ENCODE measurements around the gene MAMSTR. TPM values are rescaled to one million over a fixed set of nuclear protein-coding genes. Genes with fewer than 3 reads are reported as not detected.
A peak's percentile ranks its signal among the peaks of the same experiment; 100 is the strongest.

Gene MAMSTR
- total and polyA plus RNA-seq, 8 donors = 0.46 to 3.6 (median 1.5) TPM; not detected in 3

DNA sequence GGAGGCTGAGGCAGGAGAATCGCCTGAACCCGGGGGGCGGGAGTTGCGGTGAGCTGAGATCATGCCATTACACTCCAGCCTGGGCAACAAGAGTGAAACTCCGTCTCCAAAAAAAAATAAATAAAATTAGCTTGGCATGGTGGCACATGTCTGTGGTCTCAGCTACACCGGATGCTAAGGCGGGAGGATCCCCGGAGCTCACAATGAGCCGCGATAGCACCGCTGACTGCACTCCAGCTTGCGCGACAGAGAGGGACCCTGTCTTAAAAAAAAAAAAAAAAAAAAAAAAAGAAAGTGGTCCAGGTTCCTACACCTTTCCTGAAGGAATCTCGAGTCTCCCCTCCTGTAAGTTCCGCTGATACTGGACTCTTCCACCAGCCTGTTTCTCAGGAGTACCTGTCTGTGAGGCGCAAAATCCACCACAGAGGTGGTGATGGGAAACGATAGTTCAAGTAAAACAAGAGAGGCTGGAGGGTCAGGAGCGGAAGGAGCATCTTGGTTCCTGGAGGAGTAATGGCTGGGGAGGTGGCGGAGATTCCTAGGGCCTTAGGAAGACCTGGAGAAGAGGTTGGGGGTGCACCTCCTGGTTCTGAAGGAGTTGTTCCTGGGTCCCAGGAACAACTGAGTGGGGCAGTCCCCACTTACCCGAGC, 32.4 kb upstream of the MAMSTR start:
- DNase-seq = no peak
- Histone ChIP-seq H3K4me3 (peak overlapping the region; percentile 48 to 58 (median 54)), H3K27ac (peak overlapping the region; percentile 81 to 89 (median 86)), H3K9me3 (no peaks in the 10 kb centered on the region), H3K36me3 (peaks cover 0 to 9% (median 0%) of the 10 kb centered on the region in 4 donors), H3K4me1 (peaks cover 15 to 50% (median 33%) of the 10 kb centered on the region in 4 donors), H3K27me3 (peaks cover 0 to 58% (median 10%) of the 10 kb centered on the region in 3 donors)
- intact Hi-C loops (cut with DNase I; ENCODE audit: low total_unique reads) = no loop called here
- TF ChIP-seq POLR2A (IDR thresholded peaks at IDR 0.05) (no peak), POLR2AphosphoS5 (IDR thresholded peaks at IDR 0.05) (no peak), EP300 (IDR thresholded peaks at IDR 0.05) (no peak)
- TF ChIP-seq, protein P1, sequence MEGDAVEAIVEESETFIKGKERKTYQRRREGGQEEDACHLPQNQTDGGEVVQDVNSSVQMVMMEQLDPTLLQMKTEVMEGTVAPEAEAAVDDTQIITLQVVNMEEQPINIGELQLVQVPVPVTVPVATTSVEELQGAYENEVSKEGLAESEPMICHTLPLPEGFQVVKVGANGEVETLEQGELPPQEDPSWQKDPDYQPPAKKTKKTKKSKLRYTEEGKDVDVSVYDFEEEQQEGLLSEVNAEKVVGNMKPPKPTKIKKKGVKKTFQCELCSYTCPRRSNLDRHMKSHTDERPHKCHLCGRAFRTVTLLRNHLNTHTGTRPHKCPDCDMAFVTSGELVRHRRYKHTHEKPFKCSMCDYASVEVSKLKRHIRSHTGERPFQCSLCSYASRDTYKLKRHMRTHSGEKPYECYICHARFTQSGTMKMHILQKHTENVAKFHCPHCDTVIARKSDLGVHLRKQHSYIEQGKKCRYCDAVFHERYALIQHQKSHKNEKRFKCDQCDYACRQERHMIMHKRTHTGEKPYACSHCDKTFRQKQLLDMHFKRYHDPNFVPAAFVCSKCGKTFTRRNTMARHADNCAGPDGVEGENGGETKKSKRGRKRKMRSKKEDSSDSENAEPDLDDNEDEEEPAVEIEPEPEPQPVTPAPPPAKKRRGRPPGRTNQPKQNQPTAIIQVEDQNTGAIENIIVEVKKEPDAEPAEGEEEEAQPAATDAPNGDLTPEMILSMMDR (IDR thresholded peaks at IDR 0.05) = no peak
- 10 to 26% (median 15%) methylated on average over 19 to 20 of the region's 20 CpGs for WGBS, 5 donors

DNA sequence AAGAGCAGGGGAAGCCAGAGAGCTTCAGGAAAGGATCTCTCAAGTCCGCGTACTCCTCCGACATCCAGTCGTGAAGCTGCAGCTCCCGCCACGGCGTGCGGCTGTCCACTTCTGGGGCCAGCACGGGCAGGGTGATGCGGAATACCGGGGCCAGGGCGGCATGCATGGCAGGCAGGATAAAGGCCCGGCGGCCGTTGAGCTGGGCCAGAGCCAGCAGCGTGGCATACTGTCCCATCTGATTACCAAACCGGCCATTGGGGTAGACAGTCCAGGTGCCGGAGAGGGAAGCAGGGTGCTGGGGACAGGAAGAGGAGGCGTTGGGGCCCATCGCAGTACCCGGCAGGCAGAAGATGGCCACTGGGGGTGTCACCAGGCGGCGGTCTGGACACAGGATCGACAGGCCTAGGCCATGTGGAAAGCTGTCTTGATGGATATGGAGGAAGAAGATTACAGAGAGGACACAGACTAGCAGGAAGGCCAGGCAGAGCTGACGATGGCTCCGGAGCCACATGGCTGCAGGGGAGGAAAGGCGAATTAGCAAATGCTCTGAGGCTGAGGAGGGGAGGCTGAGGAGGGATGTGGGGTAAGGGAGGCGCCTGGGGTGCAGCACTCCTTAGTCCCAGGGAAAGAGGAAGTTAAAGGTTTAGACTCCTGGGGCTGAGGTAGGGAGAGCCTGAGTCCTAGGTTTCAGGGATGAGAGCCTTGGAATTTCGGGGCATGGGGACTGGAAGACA, 31.4 kb upstream of the MAMSTR start:
- Histone ChIP-seq H3K4me3 (peak overlapping the region; percentile 48 to 58 (median 54)), H3K4me1 (peaks cover 15 to 56% (median 39%) of the 10 kb centered on the region in 4 donors), H3K36me3 (peaks cover 0 to 9% (median 0%) of the 10 kb centered on the region in 4 donors), H3K27me3 (peaks cover 0 to 68% (median 10%) of the 10 kb centered on the region in 3 donors), H3K9me3 (no peaks in the 10 kb centered on the region), H3K27ac (peak overlapping the region; percentile 50 to 88 (median 86))
- TF ChIP-seq EP300 (IDR thresholded peaks at IDR 0.05) (no peak), POLR2A (IDR thresholded peaks at IDR 0.05) (no peak), POLR2AphosphoS5 (IDR thresholded peaks at IDR 0.05) (peak in 1 of 3 donors; percentile 2)
- TF ChIP-seq, protein P1 (IDR thresholded peaks at IDR 0.05) = no peak
- intact Hi-C loops (cut with DNase I; ENCODE audit: low total_unique reads) = no loop called here
- peak in 1 of 2 donors; percentile 58 for DNase-seq
- WGBS, 5 donors = 35 to 64% (median 51%) methylated on average over 26 to 29 of the region's 29 CpGs

DNA sequence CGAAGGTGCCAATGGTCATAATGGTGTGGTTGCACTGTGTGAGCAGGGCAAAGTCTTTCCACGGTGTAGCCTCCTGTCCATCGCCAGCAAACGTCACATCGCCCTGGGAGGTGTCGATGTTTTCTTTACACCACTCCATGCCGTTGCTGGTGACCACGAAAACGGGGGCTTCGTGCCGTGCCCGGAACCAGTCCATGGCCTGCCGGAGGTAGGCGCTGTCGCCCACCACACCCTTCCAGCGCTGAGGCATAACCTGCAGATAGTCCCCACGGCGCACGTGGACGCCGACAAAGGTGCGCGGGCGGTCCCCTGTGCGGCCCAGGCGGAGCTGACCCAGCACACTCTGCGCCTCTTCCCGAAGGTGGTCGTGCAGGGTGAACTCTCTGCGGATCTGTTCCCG, 30.8 kb upstream of the MAMSTR start:
- Histone ChIP-seq H3K27me3 (peaks cover 0 to 74% (median 10%) of the 10 kb centered on the region in 3 donors), H3K9me3 (no peaks in the 10 kb centered on the region), H3K27ac (peak overlapping the region; percentile 50 to 88 (median 86)), H3K4me1 (peaks cover 15 to 59% (median 39%) of the 10 kb centered on the region in 4 donors), H3K36me3 (peaks cover 0 to 9% (median 0%) of the 10 kb centered on the region in 4 donors), H3K4me3 (peak overlapping the region; percentile 48 to 58 (median 54))
- DNase-seq = no peak
- TF ChIP-seq, protein P1 (IDR thresholded peaks at IDR 0.05) = peak in 1 of 7 experiments; percentile 12
- TF ChIP-seq EP300 (IDR thresholded peaks at IDR 0.05) (no peak), POLR2A (IDR thresholded peaks at IDR 0.05) (no peak), POLR2AphosphoS5 (IDR thresholded peaks at IDR 0.05) (no peak)
- intact Hi-C loops (cut with DNase I; ENCODE audit: low total_unique reads) = no loop called here
- WGBS, 5 donors = 39 to 81% (median 57%) methylated on average over 13 to 31 of the region's 31 CpGs

DNA sequence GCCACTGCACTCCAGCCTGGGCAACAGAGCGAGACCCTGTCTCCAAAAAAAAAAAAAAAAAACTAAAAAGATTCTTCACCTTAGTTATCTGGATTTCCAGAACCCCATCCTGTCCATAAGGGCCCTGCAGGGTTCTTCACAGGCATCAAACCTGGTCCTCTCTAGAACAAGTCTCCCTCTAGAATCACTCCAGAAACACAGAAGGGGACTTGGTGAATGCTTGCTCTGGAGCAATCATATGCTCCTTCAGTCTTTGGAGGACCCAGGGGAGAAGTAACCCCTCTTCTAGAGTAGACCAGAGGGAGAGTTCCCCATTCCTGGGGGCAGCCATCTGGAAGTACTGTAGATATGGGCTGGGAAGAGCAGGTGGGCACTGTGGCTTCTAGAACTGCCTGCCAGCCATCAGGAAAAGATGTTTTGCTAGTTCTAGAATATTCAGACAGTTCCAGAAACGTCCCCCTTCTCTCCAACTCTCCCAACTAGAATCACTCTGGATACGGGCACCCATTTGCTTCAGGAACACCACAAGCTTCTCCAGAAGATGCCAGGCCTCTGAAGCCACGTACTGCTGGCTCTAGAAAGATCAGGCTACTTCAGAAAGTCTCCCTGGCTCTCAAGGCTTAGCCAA, 30.2 kb upstream of the MAMSTR start:
- intact Hi-C loops (cut with DNase I; ENCODE audit: low total_unique reads) = loop anchor here (10.0 kb wide), 1 partner anchor 105 kb away; the partner anchor contains the start of gene CA11
- TF ChIP-seq, protein P1 (IDR thresholded peaks at IDR 0.05) = no peak
- TF ChIP-seq POLR2AphosphoS5 (IDR thresholded peaks at IDR 0.05) (no peak), EP300 (IDR thresholded peaks at IDR 0.05) (no peak), POLR2A (IDR thresholded peaks at IDR 0.05) (no peak)
- Histone ChIP-seq H3K4me3 (peak overlapping the region in 2 of 4 donors; percentile 52 to 58), H3K27me3 (peaks cover 0 to 68% (median 10%) of the 10 kb centered on the region in 3 donors), H3K4me1 (peaks cover 15 to 60% (median 39%) of the 10 kb centered on the region in 4 donors), H3K36me3 (peaks cover 0 to 9% (median 0%) of the 10 kb centered on the region in 4 donors), H3K9me3 (no peaks in the 10 kb centered on the region), H3K27ac (peak overlapping the region; percentile 50 to 88 (median 86))
- no peak for DNase-seq
- 46 to 59% (median 56%) methylated on average over 4 of the region's 4 CpGs for WGBS, 5 donors

Measured in stomach (tissue), 9 donors.